Endothelial cell (in vitro differentiated cells): ENCODE measurements around the gene TTC13. TPM values are rescaled to one million over a fixed set of nuclear protein-coding genes. Genes with fewer than 3 reads are reported as not detected.

Experiments used
- DNase-seq: peaks from one replicate; pipeline ENCODE4 v3.0.0; 2021; ENCODE audit warnings: low spot score
- H3K27ac Mint-ChIP-seq: one replicate; pipeline ENCODE4 v1.8.0; 2021; ENCODE audit warnings: mixed read lengths, inconsistent platforms; ENCODE audit not compliant: unreplicated experiment
- H3K27me3 Mint-ChIP-seq: one replicate; pipeline ENCODE4 v1.8.0; 2021; ENCODE audit warnings: mild to moderate bottlenecking, moderate library complexity, mixed read lengths, inconsistent platforms; ENCODE audit not compliant: unreplicated experiment
- H3K36me3 Mint-ChIP-seq: one replicate; pipeline ENCODE4 v1.8.0; 2021; ENCODE audit warnings: mild to moderate bottlenecking, low read depth, mixed read lengths, inconsistent platforms; ENCODE audit not compliant: unreplicated experiment
- H3K4me1 Mint-ChIP-seq: one replicate; pipeline ENCODE4 v1.8.0; 2021; ENCODE audit warnings: mild to moderate bottlenecking, mixed read lengths, inconsistent platforms; ENCODE audit not compliant: unreplicated experiment
- H3K4me3 Mint-ChIP-seq: one replicate; pipeline ENCODE4 v1.8.0; 2021; ENCODE audit warnings: mild to moderate bottlenecking, mixed read lengths, inconsistent platforms; ENCODE audit not compliant: unreplicated experiment
- H3K9me3 Mint-ChIP-seq: one replicate; pipeline ENCODE4 v1.8.0; 2021; ENCODE audit warnings: mixed read lengths, inconsistent platforms; ENCODE audit not compliant: unreplicated experiment
- total RNA-seq: library from RNA; stranded (reverse); fragmentation: NEBNext Ultra II Directional; extraction: Animal tissue kit (Norgen Biotek cat#: 25700); gene quantifications from one replicate; pipeline ENCODE4 v1.2.1, GENCODE V29; 2021; ENCODE audit not compliant: unreplicated experiment
- TF ChIP-seq, protein P1 (sequence below): fragments of 200-600 bp; sonication (generic); IDR thresholded peaks from one replicate; pipeline ENCODE4 v1.5.0; 2021; ENCODE audit warnings: antibody characterized with exemption; ENCODE audit not compliant: unreplicated experiment

The TTC13 gene
- total RNA-seq, 1 donor from 2014 or later = 62.5 TPM

DNA sequence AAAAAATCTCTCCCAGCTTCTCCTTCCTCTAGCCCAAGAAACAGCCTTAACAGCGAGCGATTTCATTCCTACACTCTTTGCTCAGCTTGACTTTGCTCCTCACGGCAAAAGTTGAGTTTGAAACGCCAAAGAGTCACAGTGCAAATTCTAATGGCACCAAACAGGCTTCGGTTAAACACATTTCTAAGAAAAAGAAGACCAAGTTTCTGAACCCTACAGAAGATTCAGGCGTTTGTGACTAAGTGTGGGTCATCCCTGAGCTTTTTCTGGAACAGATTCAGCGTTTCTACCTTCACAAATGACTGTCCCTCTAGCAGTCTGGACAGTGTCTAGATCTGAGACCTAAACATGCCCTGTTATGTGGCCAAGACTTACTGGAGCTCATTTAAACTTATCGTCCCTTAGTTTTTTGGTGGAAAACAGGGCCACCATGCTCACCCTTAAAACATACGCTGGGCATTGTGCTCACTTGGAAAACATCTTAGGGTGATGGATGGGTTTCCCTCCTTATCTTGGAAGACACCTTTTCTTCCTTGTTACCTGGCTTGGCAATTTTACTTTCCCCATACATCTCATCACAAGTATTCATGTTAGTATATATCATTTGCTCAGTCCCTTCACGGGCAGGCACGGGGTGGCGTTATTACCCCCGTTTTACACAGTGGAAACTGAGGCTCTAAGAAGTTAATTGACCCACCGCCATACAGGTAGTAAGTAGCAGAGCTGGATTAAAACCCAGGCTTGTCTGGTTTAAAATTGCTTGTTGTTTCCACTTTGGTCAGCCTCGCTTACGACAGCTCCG is 111.4 kb downstream of the TTC13 start:
- H3K27ac Mint-ChIP-seq = no peak overlapping the region
- peaks cover 9% of the 10 kb centered on the region for H3K27me3 Mint-ChIP-seq
- H3K4me3 Mint-ChIP-seq = peak overlapping the region; percentile 92
- peaks cover 32% of the 10 kb centered on the region for H3K4me1 Mint-ChIP-seq
- H3K9me3 Mint-ChIP-seq = no peaks in the 10 kb centered on the region
- TF ChIP-seq, protein P1, sequence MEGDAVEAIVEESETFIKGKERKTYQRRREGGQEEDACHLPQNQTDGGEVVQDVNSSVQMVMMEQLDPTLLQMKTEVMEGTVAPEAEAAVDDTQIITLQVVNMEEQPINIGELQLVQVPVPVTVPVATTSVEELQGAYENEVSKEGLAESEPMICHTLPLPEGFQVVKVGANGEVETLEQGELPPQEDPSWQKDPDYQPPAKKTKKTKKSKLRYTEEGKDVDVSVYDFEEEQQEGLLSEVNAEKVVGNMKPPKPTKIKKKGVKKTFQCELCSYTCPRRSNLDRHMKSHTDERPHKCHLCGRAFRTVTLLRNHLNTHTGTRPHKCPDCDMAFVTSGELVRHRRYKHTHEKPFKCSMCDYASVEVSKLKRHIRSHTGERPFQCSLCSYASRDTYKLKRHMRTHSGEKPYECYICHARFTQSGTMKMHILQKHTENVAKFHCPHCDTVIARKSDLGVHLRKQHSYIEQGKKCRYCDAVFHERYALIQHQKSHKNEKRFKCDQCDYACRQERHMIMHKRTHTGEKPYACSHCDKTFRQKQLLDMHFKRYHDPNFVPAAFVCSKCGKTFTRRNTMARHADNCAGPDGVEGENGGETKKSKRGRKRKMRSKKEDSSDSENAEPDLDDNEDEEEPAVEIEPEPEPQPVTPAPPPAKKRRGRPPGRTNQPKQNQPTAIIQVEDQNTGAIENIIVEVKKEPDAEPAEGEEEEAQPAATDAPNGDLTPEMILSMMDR = no peak
- no peak for DNase-seq
- H3K36me3 Mint-ChIP-seq = no peaks in the 10 kb centered on the region

DNA sequence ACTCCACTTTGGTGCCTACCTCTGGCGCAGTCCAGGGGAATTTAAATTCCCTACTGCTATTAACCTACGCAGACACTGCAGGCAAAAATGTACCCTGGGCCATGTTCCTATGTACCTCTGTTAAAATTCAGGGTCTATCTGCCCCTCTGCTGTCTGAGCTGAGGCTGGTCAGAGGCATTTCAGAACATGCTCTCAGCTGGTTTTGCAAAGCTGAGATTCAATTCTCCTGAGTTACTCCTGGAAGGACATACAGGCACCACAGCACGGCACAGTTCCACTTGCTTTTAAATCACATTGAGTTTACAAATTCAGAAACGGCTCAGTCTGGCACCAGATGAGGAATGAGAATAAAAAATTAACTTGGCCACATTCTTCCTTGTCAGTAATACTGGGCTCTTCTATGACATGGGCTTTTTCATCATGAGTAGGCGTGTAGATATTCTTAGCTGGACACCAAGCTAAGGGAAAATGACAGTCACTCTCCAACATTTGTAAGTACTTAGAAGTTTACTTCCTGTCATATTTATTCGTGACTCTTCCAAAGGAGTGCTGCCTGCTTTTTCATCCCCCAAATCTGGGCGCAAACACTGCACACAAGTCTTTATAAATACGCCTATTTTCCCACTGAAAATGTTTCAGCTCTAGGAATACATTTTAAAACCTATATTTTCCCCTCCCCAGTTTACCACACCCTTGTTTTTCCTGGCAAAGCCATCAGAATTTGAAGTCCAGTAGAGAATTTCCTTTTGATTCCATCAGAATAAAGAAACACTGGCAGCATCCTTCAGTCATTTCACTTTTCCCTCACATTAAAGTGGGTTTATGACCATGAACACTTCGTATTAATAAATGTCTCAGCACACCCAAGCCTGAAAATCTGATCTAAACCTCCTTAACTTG is 112.2 kb downstream of the TTC13 start:
- H3K4me1 Mint-ChIP-seq = peaks cover 33% of the 10 kb centered on the region

DNA sequence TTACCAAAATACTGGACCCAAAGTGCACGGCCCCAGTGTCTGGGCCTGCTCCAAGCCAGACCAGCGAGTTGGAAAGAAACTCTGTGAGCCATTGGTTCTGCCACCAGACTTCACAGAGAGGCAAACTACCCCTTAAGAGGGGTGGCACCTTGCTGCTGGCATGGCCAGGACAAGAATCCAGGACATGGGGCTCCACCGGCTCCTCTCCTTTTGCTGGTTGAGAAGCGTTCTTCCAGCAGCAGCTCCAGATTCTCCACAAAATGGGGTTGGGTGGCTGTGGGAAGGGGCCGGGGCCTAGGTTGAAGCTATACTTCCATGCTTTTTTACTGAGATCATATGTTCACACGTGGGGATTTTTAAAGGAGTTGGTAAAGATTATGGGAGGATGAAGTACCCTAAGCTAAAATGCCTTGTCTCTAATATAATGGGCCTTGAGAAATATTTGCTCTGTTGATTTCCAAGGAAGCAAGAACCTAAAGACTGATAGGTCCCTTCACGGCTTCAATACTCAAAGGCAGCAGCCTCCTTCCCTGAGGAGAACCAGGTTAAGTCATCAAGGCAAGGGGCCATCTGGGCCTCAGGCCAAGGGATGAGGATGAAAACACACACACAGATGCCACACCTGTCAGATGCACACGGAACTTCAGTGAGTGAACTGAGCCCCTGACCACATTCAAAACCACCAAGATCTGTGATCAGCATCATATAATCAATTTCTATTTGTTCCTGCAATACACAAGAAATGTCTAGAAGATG is 113.4 kb downstream of the TTC13 start:
- Mint-ChIP-seq H3K4me3 (no peak overlapping the region), H3K9me3 (no peaks in the 10 kb centered on the region), H3K27me3 (peaks cover 9% of the 10 kb centered on the region), H3K27ac (no peak overlapping the region), H3K4me1 (peaks cover 33% of the 10 kb centered on the region), H3K36me3 (no peaks in the 10 kb centered on the region)
- DNase-seq = no peak
- TF ChIP-seq, protein P1 = no peak

More for the DNA sequence above, 112.2 kb downstream of the TTC13 start:
- Mint-ChIP-seq H3K27me3 (peaks cover 9% of the 10 kb centered on the region), H3K36me3 (no peaks in the 10 kb centered on the region), H3K4me3 (peak overlapping the region; percentile 92), H3K27ac (no peak overlapping the region), H3K9me3 (no peaks in the 10 kb centered on the region)
- TF ChIP-seq, protein P1 = no peak
- DNase-seq = no peak

DNA sequence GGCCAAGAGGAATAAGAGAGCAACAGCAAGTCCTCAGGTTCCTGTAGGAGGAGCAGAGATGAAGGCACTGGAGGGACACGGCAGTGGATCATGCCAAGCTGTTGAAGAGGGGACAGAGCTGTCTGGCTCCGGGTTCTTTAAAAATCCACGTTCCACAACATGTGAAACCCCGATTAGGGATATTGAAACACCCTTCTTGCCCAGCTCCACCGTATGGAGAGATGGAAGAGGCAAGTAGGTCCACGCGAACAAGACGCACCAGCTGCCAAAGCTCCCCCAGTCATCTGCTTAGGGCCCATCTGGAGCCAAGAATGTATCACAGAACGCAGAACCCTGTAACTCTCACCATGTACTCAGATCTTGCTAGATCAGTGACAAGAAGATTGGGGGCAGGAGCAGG is 114.2 kb downstream of the TTC13 start:
- no peak overlapping the region for H3K27ac Mint-ChIP-seq
- H3K9me3 Mint-ChIP-seq = no peaks in the 10 kb centered on the region
- H3K36me3 Mint-ChIP-seq = no peaks in the 10 kb centered on the region
- peaks cover 7% of the 10 kb centered on the region for H3K27me3 Mint-ChIP-seq
- H3K4me1 Mint-ChIP-seq = peaks cover 33% of the 10 kb centered on the region
- no peak overlapping the region for H3K4me3 Mint-ChIP-seq
- no peak for DNase-seq
- TF ChIP-seq, protein P1 = no peak
